ENCODE results near the gene TSPO2. TPM values are rescaled to one million over a fixed set of nuclear protein-coding genes. Genes with fewer than 3 reads are reported as not detected.

The TSPO2 gene
- total and polyA plus RNA-seq, 2 of the 13 experiments (the other 11 are each of a cell fraction or from before 2014, with no cell fraction given): 0.55 TPM; not detected in 1

GRCh38 chr6:40997234-40997957 lies 44.9 kb upstream of the TSPO2 start (continued):
- TF ChIP-seq MXD1 (CRISPR knock-in tag; IDR thresholded peaks at IDR 0.05) (no peak), FLYWCH1 (CRISPR knock-in tag; IDR thresholded peaks at IDR 0.05) (no peak), ZBTB46 (CRISPR knock-in tag; IDR thresholded peaks at IDR 0.05; ENCODE audit: borderline replicate concordance) (no peak), HBP1 (CRISPR knock-in tag; IDR thresholded peaks at IDR 0.05; ENCODE audit: low read depth) (no peak), NCOA1 (CRISPR knock-in tag; IDR thresholded peaks at IDR 0.05) (no peak), SP5 (CRISPR knock-in tag; IDR thresholded peaks at IDR 0.05; ENCODE audit: borderline replicate concordance, low read depth) (no peak), KLF9 (CRISPR knock-in tag; IDR thresholded peaks at IDR 0.05; ENCODE audit: low read depth) (no peak), MAFF (IDR thresholded peaks at IDR 0.05; ENCODE audit: low read depth, low read length) (0 out of 2 replicates have a peak, but pooled peaks have one; percentile 42), CERS6 (CRISPR knock-in tag; IDR thresholded peaks at IDR 0.05) (no peak), NFKBIZ (CRISPR knock-in tag; IDR thresholded peaks at IDR 0.05) (no peak), DPF2 (CRISPR knock-in tag; IDR thresholded peaks at IDR 0.05; ENCODE audit: borderline replicate concordance, low read depth) (peak; percentile 79; the same call in 1 of the 2 replicates), ZBTB44 (CRISPR knock-in tag; IDR thresholded peaks at IDR 0.05) (no peak), NFIB (CRISPR knock-in tag; IDR thresholded peaks at IDR 0.05; ENCODE audit: borderline replicate concordance) (no peak), ZNF30 (CRISPR knock-in tag; IDR thresholded peaks at IDR 0.05) (no peak), ZNF761 (CRISPR knock-in tag; conservative IDR thresholded peaks at IDR 0.05) (peak; percentile 39; the same call in 1 of the 2 replicates), TBX2 (CRISPR knock-in tag; IDR thresholded peaks at IDR 0.05; ENCODE audit: borderline replicate concordance) (peak; percentile 57), ZNF740 (CRISPR knock-in tag; IDR thresholded peaks at IDR 0.05) (no peak), ZNF143 (CRISPR knock-in tag; IDR thresholded peaks at IDR 0.05) (no peak), THAP7 (CRISPR knock-in tag; IDR thresholded peaks at IDR 0.05) (no peak), JUND (CRISPR knock-in tag; IDR thresholded peaks at IDR 0.05) (peak; percentile 98), CHCHD3 (CRISPR knock-in tag; IDR thresholded peaks at IDR 0.05) (no peak), MTA3 (CRISPR knock-in tag; IDR thresholded peaks at IDR 0.05) (no peak), ZNF552 (CRISPR knock-in tag; IDR thresholded peaks at IDR 0.05; ENCODE audit: borderline replicate concordance) (no peak), ZNF160 (CRISPR knock-in tag; IDR thresholded peaks at IDR 0.05) (no peak)

Measured in HepG2 (cell line).